Naive thymus-derived CD8-positive, alpha-beta T cell (primary cell): ENCODE measurements around the gene GRIK2. TPM values are rescaled to one million over a fixed set of nuclear protein-coding genes. Genes with fewer than 3 reads are reported as not detected.

ENCODE experiments used
- ATAC-seq, 2 donors: fragments of 150-1000 bp; cut with Tn5 transposase in 1 of 2; sonication (Bioruptor Pico), chemical (Tn5 transposase) in 1 of 2; 1 replicate in 1 of 2; 2 replicates in 1 of 2; pipeline ENCODE4 v1.10.0; 2021; ENCODE audit warnings: mild to moderate bottlenecking in 2 of 2, moderate library complexity in 2 of 2
- POLR2A ChIA-PET: fragments of 350-600 bp; sonication (Branson Sonifier 250); formaldehyde crosslinking; loops from one replicate; lab custom pipeline; 2021; ENCODE audit warnings: antibody characterized with exemption; lab: Charles Lee
- DNase-seq, 10 donors: peaks; one replicate each; pipeline versions ENCODE4 v3.0.0 to v3.0.0-alpha.2; 2020 to 2022
- H3K27ac Mint-ChIP-seq, 10 donors: one replicate each; pipeline ENCODE4 v1.8.0; 2020 to 2022; ENCODE audit warnings: mild to moderate bottlenecking in 10 of 10, mixed read lengths in 10 of 10, moderate library complexity in 4 of 10, inconsistent platforms in 1 of 10
- H3K27me3 Mint-ChIP-seq, 5 donors: one replicate each; pipeline ENCODE4 v1.8.0; 2021 to 2022; ENCODE audit warnings: mixed read lengths in 5 of 5
- H3K36me3 Mint-ChIP-seq, 3 donors: one replicate each; pipeline ENCODE4 v1.8.0; 2020 to 2022; ENCODE audit warnings: mixed read lengths in 3 of 3, mild to moderate bottlenecking in 2 of 3, inconsistent platforms in 1 of 3
- H3K4me1 Mint-ChIP-seq, 4 donors: one replicate each; pipeline ENCODE4 v1.8.0; 2021 to 2022; ENCODE audit warnings: mixed read lengths in 4 of 4
- H3K4me3 Mint-ChIP-seq, 10 donors: one replicate each; pipeline ENCODE4 v1.8.0; 2020 to 2022; ENCODE audit warnings: mild to moderate bottlenecking in 10 of 10, mixed read lengths in 10 of 10, moderate library complexity in 6 of 10, inconsistent platforms in 1 of 10
- H3K9me3 Mint-ChIP-seq, 9 donors: one replicate each; pipeline ENCODE4 v1.8.0; 2020 to 2022; ENCODE audit warnings: mixed read lengths in 9 of 9, mild to moderate bottlenecking in 3 of 9, inconsistent platforms in 1 of 9, moderate library complexity in 1 of 9
- polyA plus RNA-seq, 3 donors: library from polyadenylated mRNA; unstranded; fragments of 300-500 nt; fragmentation: Illumina TruSeq; gene quantifications; one replicate each; pipeline ENCODE4 v1.2.3, GENCODE V29; 2021
- total RNA-seq, 8 experiments: library from RNA in 2 of 8; stranded (reverse) in 2 of 8; gene quantifications; one replicate each; pipeline ENCODE4 v1.2.3 and lab custom pipeline; 2021 to 2026

The GRIK2 gene
- total and polyA plus RNA-seq, 5 experiments from 2014 or later: not detected

DNA sequence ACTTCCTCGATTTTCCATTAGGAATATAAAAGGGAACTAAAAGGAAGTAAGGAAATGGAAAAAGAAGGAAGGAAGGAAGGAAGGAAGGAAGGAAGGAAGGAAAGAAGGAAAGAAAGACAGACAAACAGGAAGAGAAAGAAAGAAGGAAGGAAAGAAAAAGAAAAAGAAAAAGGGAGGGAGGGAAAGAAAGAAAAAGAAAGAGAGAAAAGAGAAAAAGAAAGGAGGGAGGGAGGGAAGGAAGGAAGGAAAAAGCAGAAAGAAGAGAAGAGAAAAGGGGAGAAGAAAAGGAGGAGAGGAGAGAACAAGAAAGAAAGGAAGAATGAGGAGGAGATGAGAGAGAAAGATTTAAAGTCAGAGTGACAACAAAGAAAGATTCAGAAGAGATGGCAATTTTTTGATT is 724.5 kb downstream of the GRIK2 start:
- POLR2A ChIA-PET: no interaction called here
- Mint-ChIP-seq H3K9me3 (peaks cover 2 to 41% (median 11%) of the 10 kb centered on the region in 9 donors), H3K36me3 (no peaks in the 10 kb centered on the region), H3K27me3 (no peaks in the 10 kb centered on the region), H3K4me3 (no peak overlapping the region), H3K27ac (no peak overlapping the region), H3K4me1 (no peaks in the 10 kb centered on the region)
- DNase-seq (no peak), ATAC-seq (no peak)
